Naive thymus-derived CD4-positive, alpha-beta T cell (primary cell): ENCODE measurements around the gene ADPRHL1. TPM values are rescaled to one million over a fixed set of nuclear protein-coding genes. Genes with fewer than 3 reads are reported as not detected.
A peak's percentile ranks its signal among the peaks of the same experiment; 100 is the strongest.

Source experiments
- ATAC-seq: fragments of 150-1000 bp; cut with Tn5 transposase; 2 replicates; pipeline ENCODE4 v1.10.0; 2021; ENCODE audit warnings: mild to moderate bottlenecking, moderate library complexity
- CTCF ChIA-PET: fragments of 350-600 bp; sonication (Branson Sonifier 250); formaldehyde crosslinking; loops from one replicate; lab custom pipeline; 2021; ENCODE audit warnings: antibody characterized with exemption; lab: Charles Lee
- POLR2A ChIA-PET: fragments of 350-600 bp; sonication (Branson Sonifier 250); formaldehyde crosslinking; loops from one replicate; lab custom pipeline; 2021; ENCODE audit warnings: antibody characterized with exemption, inconsistent platforms; lab: Charles Lee
- DNase-seq, 9 donors: peaks; one replicate each; pipeline versions ENCODE4 v3.0.0 to v3.0.0-alpha.2; 2020 to 2022; ENCODE audit warnings: mixed read lengths in 1 of 9
- H3K27ac ChIP-seq: one replicate; pipeline ENCODE4 v1.7.0; 2013; ENCODE audit warnings: mild to moderate bottlenecking, low read depth, low read length, moderate library complexity
- H3K27me3 ChIP-seq, 2 donors: one replicate each; pipeline ENCODE4 v1.7.0; 2013; ENCODE audit warnings: low read length in 2 of 2, mild to moderate bottlenecking in 2 of 2, moderate library complexity in 2 of 2; ENCODE audit not compliant: control insufficient read depth in 2 of 2, insufficient read depth in 2 of 2
- H3K36me3 ChIP-seq, 3 experiments: 1 replicate in 2 of 3; 2 replicates in 1 of 3; pipeline ENCODE4 v1.7.0; 2013; ENCODE audit warnings: low read length in 3 of 3, mild to moderate bottlenecking in 3 of 3, moderate library complexity in 1 of 3; ENCODE audit not compliant: insufficient read depth in 3 of 3, control insufficient read depth in 2 of 3
- H3K4me1 ChIP-seq, 2 donors: one replicate each; pipeline ENCODE4 v1.7.0; 2013; ENCODE audit warnings: low read length in 2 of 2, mild to moderate bottlenecking in 2 of 2, moderate library complexity in 1 of 2; ENCODE audit not compliant: control insufficient read depth in 2 of 2, insufficient read depth in 2 of 2
- H3K4me3 ChIP-seq: 2 replicates; pipeline ENCODE4 v1.7.0; 2013; ENCODE audit warnings: mild to moderate bottlenecking, low read length
- H3K9me3 ChIP-seq, 3 experiments: 1 replicate in 2 of 3; 2 replicates in 1 of 3; pipeline ENCODE4 v1.7.0; 2013; ENCODE audit warnings: low read length in 3 of 3; ENCODE audit not compliant: control insufficient read depth in 2 of 3
- H3K27ac Mint-ChIP-seq, 9 donors: one replicate each; pipeline ENCODE4 v1.8.0; 2020 to 2022; ENCODE audit warnings: mixed read lengths in 9 of 9, mild to moderate bottlenecking in 8 of 9, moderate library complexity in 5 of 9, inconsistent platforms in 2 of 9
- H3K27me3 Mint-ChIP-seq, 5 donors: one replicate each; pipeline ENCODE4 v1.8.0; 2021 to 2022; ENCODE audit warnings: mixed read lengths in 5 of 5, mild to moderate bottlenecking in 1 of 5
- H3K36me3 Mint-ChIP-seq, 5 donors: one replicate each; pipeline ENCODE4 v1.8.0; 2020 to 2022; ENCODE audit warnings: mixed read lengths in 5 of 5, mild to moderate bottlenecking in 3 of 5, inconsistent platforms in 1 of 5
- H3K4me1 Mint-ChIP-seq, 7 donors: one replicate each; pipeline ENCODE4 v1.8.0; 2020 to 2022; ENCODE audit warnings: mixed read lengths in 7 of 7, mild to moderate bottlenecking in 3 of 7, inconsistent platforms in 1 of 7
- H3K4me3 Mint-ChIP-seq, 10 donors: one replicate each; pipeline ENCODE4 v1.8.0; 2020 to 2022; ENCODE audit warnings: mild to moderate bottlenecking in 10 of 10, mixed read lengths in 10 of 10, moderate library complexity in 6 of 10, inconsistent platforms in 2 of 10
- H3K9me3 Mint-ChIP-seq, 11 donors: one replicate each; pipeline ENCODE4 v1.8.0; 2020 to 2022; ENCODE audit warnings: mixed read lengths in 11 of 11, mild to moderate bottlenecking in 4 of 11, inconsistent platforms in 1 of 11, moderate library complexity in 1 of 11
- intact Hi-C, 2 donors: fragments of 100-400 bp; cut with micrococcal nuclease; formaldehyde crosslinking; loops; one replicate each; pipeline ENCODE4 v1.15.1; 2023
- polyA plus RNA-seq, 2 donors: library from polyadenylated mRNA; unstranded; fragments of 300-500 nt; fragmentation: Illumina TruSeq; gene quantifications; one replicate each; pipeline ENCODE4 v1.2.3, GENCODE V29; 2021
- total RNA-seq, 6 experiments: library from RNA in 5 of 6; stranded (reverse) in 5 of 6; gene quantifications; 1 replicate in 5 of 6; 2 replicates in 1 of 6; pipeline ENCODE4 v1.2.3 and lab custom pipeline; 2021 to 2026

ADPRHL1 gene
- total and polyA plus RNA-seq, 7 experiments from 2014 or later: 0.12 to 2.0 (median 1.1) TPM; not detected in 1

DNA sequence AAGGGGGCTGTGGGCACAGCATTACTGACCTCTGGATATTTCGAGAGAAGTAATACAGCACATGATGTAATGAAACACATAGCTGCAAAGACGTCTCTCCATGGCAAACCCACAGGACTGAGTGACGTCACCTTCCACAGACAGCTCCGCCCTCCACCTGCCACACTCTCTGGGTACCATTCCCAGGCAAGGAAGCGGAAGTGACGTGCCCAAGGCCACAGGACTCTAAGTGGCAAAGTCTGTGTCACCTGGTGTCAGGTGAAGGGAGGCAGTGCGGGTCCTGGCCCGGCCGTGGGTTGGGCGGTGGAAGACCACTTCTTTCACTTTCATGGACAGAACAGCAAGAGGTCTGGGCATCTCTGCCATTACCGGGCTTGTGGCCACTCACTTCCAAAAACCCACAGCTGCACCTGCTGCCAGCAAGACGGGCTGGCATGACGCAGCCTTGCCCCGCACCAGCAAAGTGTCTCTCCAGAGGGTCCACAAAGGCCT is 6.8 kb upstream of the ADPRHL1 start:
- no peak for DNase-seq
- Mint-ChIP-seq H3K36me3 (peaks cover 0 to 45% (median 0%) of the 10 kb centered on the region in 5 donors), H3K4me1 (peaks cover 0 to 4% (median 0%) of the 10 kb centered on the region in 7 donors), H3K9me3 (no peaks in the 10 kb centered on the region), H3K4me3 (no peak overlapping the region), H3K27ac (no peak overlapping the region), H3K27me3 (no peaks in the 10 kb centered on the region)
- CTCF ChIA-PET: interaction anchor here (1.3 kb wide), 1 partner anchor 33 kb away, joined by 3 read pairs; no protein-coding TSS in a partner anchor
- H3K36me3 ChIP-seq: peaks cover 0 to 38% (median 5%) of the 10 kb centered on the region in 3 experiments
- no peak for ATAC-seq
- no peaks in the 10 kb centered on the region for H3K27me3 ChIP-seq
- intact Hi-C loops: no loop called here
- no peak overlapping the region for H3K4me3 ChIP-seq
- no peaks in the 10 kb centered on the region for H3K9me3 ChIP-seq
- POLR2A ChIA-PET: no interaction called here
- H3K27ac ChIP-seq: no peak overlapping the region
- H3K4me1 ChIP-seq: peaks cover 0 to 2% of the 10 kb centered on the region in 2 donors

- no peak overlapping the region for H3K27ac ChIP-seq
- POLR2A ChIA-PET: interaction anchor here (0.5 kb wide), 1 partner anchor 152 kb away, joined by 3 read pairs; no protein-coding TSS in a partner anchor
- intact Hi-C loops: loop anchor here in 1 of 2 donors (2.0 kb wide), 1 partner anchor 104 kb away; no protein-coding TSS in a partner anchor
- H3K4me1 ChIP-seq: no peaks in the 10 kb centered on the region
- DNase-seq (no peak), ATAC-seq (no peak)
- H3K36me3 ChIP-seq: peaks cover 0 to 42% (median 5%) of the 10 kb centered on the region in 3 experiments
- no peaks in the 10 kb centered on the region for H3K27me3 ChIP-seq
- peaks cover 0 to 49% (median 0%) of the 10 kb centered on the region in 5 donors for H3K36me3 Mint-ChIP-seq
- no peak overlapping the region for H3K4me3 Mint-ChIP-seq
- H3K4me3 ChIP-seq: no peak overlapping the region
- H3K27ac Mint-ChIP-seq: no peak overlapping the region
- H3K27me3 Mint-ChIP-seq: no peaks in the 10 kb centered on the region
- H3K9me3 ChIP-seq: no peaks in the 10 kb centered on the region
- no peaks in the 10 kb centered on the region for H3K9me3 Mint-ChIP-seq
- CTCF ChIA-PET: interaction anchor here (1.3 kb wide), 1 partner anchor 35 kb away, joined by 3 read pairs; no protein-coding TSS in a partner anchor
- no peaks in the 10 kb centered on the region for H3K4me1 Mint-ChIP-seq
These were observed 5.2 kb upstream of the ADPRHL1 start for GRCh38 chr13:113458253-113459065.

GRCh38 chr13:113457510-113457909 is 4.2 kb upstream of the ADPRHL1 start:
- intact Hi-C loops: no loop called here

DNA sequence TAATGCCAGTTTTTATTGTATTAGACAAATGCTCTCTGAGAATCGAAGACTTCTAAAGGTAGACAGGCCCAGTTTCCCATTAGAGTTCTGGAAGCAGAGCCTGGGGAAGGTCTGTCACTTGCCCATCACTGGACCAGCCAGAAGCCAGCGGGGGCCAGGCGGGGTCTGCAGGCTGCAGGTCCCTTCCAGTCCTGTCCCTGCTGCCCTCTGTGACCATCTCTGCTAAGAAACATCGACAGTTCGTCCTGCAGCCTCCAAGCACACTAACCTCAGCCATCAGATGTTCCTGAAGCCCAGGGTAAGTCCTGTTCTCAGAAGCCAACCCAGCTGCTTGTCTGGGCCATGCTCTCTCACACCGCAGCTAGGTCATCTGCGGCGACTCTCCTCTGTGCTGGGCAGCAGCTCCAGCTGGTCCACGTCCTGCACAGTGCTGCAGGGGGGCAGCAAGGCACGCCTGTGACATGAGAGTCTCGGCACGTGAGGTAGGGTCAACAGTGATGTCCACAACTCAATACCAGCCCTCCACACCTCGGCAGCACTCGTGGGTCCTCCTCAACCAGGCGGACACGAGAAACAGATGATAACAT is 2.9 kb upstream of the ADPRHL1 start:
- POLR2A ChIA-PET: no interaction called here
- Histone ChIP-seq H3K27ac (no peak overlapping the region), H3K4me3 (no peak overlapping the region), H3K4me1 (no peaks in the 10 kb centered on the region), H3K36me3 (peaks cover 0 to 39% (median 5%) of the 10 kb centered on the region in 3 experiments), H3K9me3 (no peaks in the 10 kb centered on the region), H3K27me3 (no peaks in the 10 kb centered on the region)
- intact Hi-C loops: no loop called here
- no peaks in the 10 kb centered on the region for H3K9me3 Mint-ChIP-seq
- no peaks in the 10 kb centered on the region for H3K27me3 Mint-ChIP-seq
- no peak for ATAC-seq
- H3K36me3 Mint-ChIP-seq: peaks cover 0 to 49% (median 0%) of the 10 kb centered on the region in 5 donors
- H3K4me1 Mint-ChIP-seq: no peaks in the 10 kb centered on the region
- no peak overlapping the region for H3K4me3 Mint-ChIP-seq
- H3K27ac Mint-ChIP-seq: no peak overlapping the region
- CTCF ChIA-PET: no interaction called here
- no peak for DNase-seq

More at GRCh38 chr13:113457510-113457909, 4.2 kb upstream of the ADPRHL1 start:
- peaks cover 0 to 41% (median 5%) of the 10 kb centered on the region in 3 experiments for H3K36me3 ChIP-seq
- POLR2A ChIA-PET: no interaction called here
- Mint-ChIP-seq H3K36me3 (peaks cover 0 to 51% (median 0%) of the 10 kb centered on the region in 5 donors), H3K4me3 (no peak overlapping the region), H3K27me3 (no peaks in the 10 kb centered on the region), H3K9me3 (no peaks in the 10 kb centered on the region), H3K4me1 (no peaks in the 10 kb centered on the region), H3K27ac (no peak overlapping the region)
- no peaks in the 10 kb centered on the region for H3K27me3 ChIP-seq
- H3K4me3 ChIP-seq: no peak overlapping the region
- CTCF ChIA-PET: interaction anchor here (0.6 kb wide), 2 partner anchors 475 kb away, joined by 4 to 6 read pairs; no protein-coding TSS in a partner anchor
- no peak for ATAC-seq
- no peaks in the 10 kb centered on the region for H3K9me3 ChIP-seq
- H3K27ac ChIP-seq: no peak overlapping the region
- DNase-seq: no peak
- H3K4me1 ChIP-seq: no peaks in the 10 kb centered on the region

GRCh38 chr13:113455384-113455783 is 2.1 kb upstream of the ADPRHL1 start:
- Mint-ChIP-seq H3K4me3 (no peak overlapping the region), H3K27ac (peak overlapping the region in 1 of 9 donors; percentile 55), H3K4me1 (peaks cover 0 to under 1% (median 0%) of the 10 kb centered on the region in 7 donors), H3K36me3 (peaks cover 0 to 47% (median 0%) of the 10 kb centered on the region in 5 donors), H3K9me3 (peaks cover 0 to 2% (median 0%) of the 10 kb centered on the region in 11 donors), H3K27me3 (no peaks in the 10 kb centered on the region)
- H3K4me3 ChIP-seq: no peak overlapping the region
- peaks cover 0 to 32% (median 5%) of the 10 kb centered on the region in 3 experiments for H3K36me3 ChIP-seq
- no peaks in the 10 kb centered on the region for H3K9me3 ChIP-seq
- POLR2A ChIA-PET: no interaction called here
- H3K27me3 ChIP-seq: no peaks in the 10 kb centered on the region
- intact Hi-C loops: no loop called here
- H3K4me1 ChIP-seq: no peaks in the 10 kb centered on the region
- CTCF ChIA-PET: no interaction called here
- no peak for DNase-seq
- no peak for ATAC-seq
- no peak overlapping the region for H3K27ac ChIP-seq

GRCh38 chr13:113454936-113455335 is 1.6 kb upstream of the ADPRHL1 start:
- POLR2A ChIA-PET: no interaction called here
- no peak overlapping the region for H3K27ac Mint-ChIP-seq

More at GRCh38 chr13:113454936-113455335, 1.6 kb upstream of the ADPRHL1 start:
- H3K36me3 ChIP-seq: peaks cover 0 to 27% (median 5%) of the 10 kb centered on the region in 3 experiments
- intact Hi-C loops: no loop called here
- ATAC-seq (no peak), DNase-seq (no peak)
- Mint-ChIP-seq H3K36me3 (peaks cover 0 to 43% (median 0%) of the 10 kb centered on the region in 5 donors), H3K4me1 (peaks cover 0 to 4% (median 0%) of the 10 kb centered on the region in 7 donors), H3K9me3 (peaks cover 0 to 2% (median 0%) of the 10 kb centered on the region in 11 donors), H3K4me3 (no peak overlapping the region), H3K27me3 (no peaks in the 10 kb centered on the region)
- CTCF ChIA-PET: no interaction called here
- H3K27ac ChIP-seq: no peak overlapping the region
- no peaks in the 10 kb centered on the region for H3K4me1 ChIP-seq
- no peaks in the 10 kb centered on the region for H3K27me3 ChIP-seq
- no peak overlapping the region for H3K4me3 ChIP-seq
- H3K9me3 ChIP-seq: no peaks in the 10 kb centered on the region
